Gastrocnemius medialis (tissue), 4 donors: ENCODE results near the gene THSD7B. TPM values are rescaled to one million over a fixed set of nuclear protein-coding genes. Genes with fewer than 3 reads are reported as not detected.

Experiments
- ATAC-seq, 2 donors: fragments of 150-250 bp; one replicate each; pipeline ENCODE4 v1.9.1; 2016
- DNase-seq, 2 donors: peaks; one replicate each; pipeline ENCODE4 v3.0.0-alpha.2; 2019
- H3K27ac ChIP-seq, 4 donors: fragments of 200-600 bp; sonication (generic); 1 replicate in 1 of 4; 2 replicates in 3 of 4; pipeline ENCODE4 v1.5.1; 2016 to 2018; ENCODE audit warnings: mild to moderate bottlenecking in 2 of 4, moderate library complexity in 1 of 4
- H3K27me3 ChIP-seq, 3 donors: fragments of 200-600 bp; sonication (generic) in 2 of 3; 1 replicate in 1 of 3; 2 replicates in 2 of 3; pipeline versions ENCODE4 v1.5.1 to v1.6.0; 2016 to 2019; ENCODE audit warnings: mild to moderate bottlenecking in 1 of 3, moderate library complexity in 1 of 3
- H3K36me3 ChIP-seq, 2 donors: fragments of 200-600 bp; sonication (generic) in 1 of 2; one replicate each; pipeline ENCODE4 v1.5.1; 2017 to 2018
- H3K4me1 ChIP-seq, 2 donors: fragments of 200-600 bp; sonication (generic) in 1 of 2; one replicate each; pipeline ENCODE4 v1.5.1; 2016 to 2017; ENCODE audit warnings: mild to moderate bottlenecking in 2 of 2
- H3K4me3 ChIP-seq, 4 donors: fragments of 200-600 bp; sonication (generic) in 3 of 4; 1 replicate in 1 of 4; 2 replicates in 3 of 4; pipeline ENCODE4 v1.5.1; 2016 to 2019; ENCODE audit warnings: mild to moderate bottlenecking in 2 of 4
- H3K9me3 ChIP-seq, 3 donors: fragments of 200-600 bp; sonication (generic) in 2 of 3; 1 replicate in 1 of 3; 2 replicates in 2 of 3; pipeline ENCODE4 v1.5.1; 2016 to 2019
- CTCF ChIP-seq, 5 experiments: fragments of 450-650 bp in 3 of 5; fragments of 200-600 bp in 2 of 5; sonication (generic) in 2 of 5; IDR thresholded peaks in 4 of 5; conservative IDR thresholded peaks in 1 of 5; 1 replicate in 4 of 5; 2 replicates in 1 of 5; pipeline ENCODE4 v1.5.1; 2016 to 2019; ENCODE audit warnings: antibody characterized with exemption in 5 of 5, mild to moderate bottlenecking in 3 of 5, moderate library complexity in 3 of 5
- POLR2A ChIP-seq, 2 donors: fragments of 450-650 bp; IDR thresholded peaks; one replicate each; pipeline ENCODE4 v1.6.1; 2017; ENCODE audit warnings: antibody characterized with exemption in 2 of 2, mild to moderate bottlenecking in 2 of 2, moderate library complexity in 2 of 2
- in situ Hi-C, 4 donors: fragments of 200-750 bp; cut with MboI; loops; one replicate each; pipeline versions ENCODE4 v1.15.0 to v1.8.0; 2017; ENCODE audit warnings: low sequenced_read_pairs in 4 of 4
- intact Hi-C: fragments of 100-400 bp; cut with DNase I; formaldehyde crosslinking; loops from one replicate; pipeline ENCODE4 v1.15.1; 2023; ENCODE audit warnings: low total_unique reads
- total RNA-seq, 4 donors: library from RNA; depleted of rRNA; stranded (reverse); fragments of >200 nt; gene quantifications; one replicate each; pipeline versions ENCODE4 v1.1.0 to v1.2.3, GENCODE V29; 2016

Gene THSD7B
- total RNA-seq, 4 donors from 2014 or later = not detected

DNA sequence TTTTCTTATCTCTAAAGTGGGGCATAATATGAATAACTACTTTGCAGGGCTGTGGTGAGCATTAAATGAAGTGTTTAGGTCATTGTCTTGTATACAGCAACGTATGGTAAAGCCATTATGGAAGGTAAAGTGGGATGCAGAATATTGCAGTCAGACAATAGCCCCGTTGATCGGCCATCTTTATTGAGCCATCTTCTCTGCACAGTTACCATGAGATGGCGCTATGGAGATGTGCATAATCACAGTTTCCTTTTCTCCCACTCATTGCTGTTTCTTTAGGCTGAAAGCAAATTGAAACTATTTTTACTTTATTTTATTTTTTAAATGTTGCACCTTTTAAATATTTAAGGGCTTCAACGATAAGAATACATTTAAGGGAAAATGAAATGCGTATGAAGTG, 108.9 kb downstream of the THSD7B start:
- Histone ChIP-seq H3K9me3 (no peaks in the 10 kb centered on the region), H3K4me3 (no peak overlapping the region), H3K36me3 (no peaks in the 10 kb centered on the region), H3K27ac (no peak overlapping the region), H3K4me1 (no peaks in the 10 kb centered on the region), H3K27me3 (no peaks in the 10 kb centered on the region)
- DNase-seq = no peak
- ATAC-seq = no peak
- in situ Hi-C loops = no loop called here
- intact Hi-C loops = no loop called here
- no peak for TF ChIP-seq CTCF (IDR thresholded peaks at IDR 0.05 in 4 of 5, conservative IDR thresholded peaks at IDR 0.05 in 1 of 5)

- no peaks in the 10 kb centered on the region for H3K36me3 ChIP-seq
- ATAC-seq (no peak), DNase-seq (no peak)
- in situ Hi-C loops (no loop called here), intact Hi-C loops (no loop called here)
- no peak overlapping the region for H3K4me3 ChIP-seq
- TF ChIP-seq POLR2A (IDR thresholded peaks at IDR 0.05) (no peak), CTCF (IDR thresholded peaks at IDR 0.05 in 4 of 5, conservative IDR thresholded peaks at IDR 0.05 in 1 of 5) (no peak)
- H3K4me1 ChIP-seq = no peaks in the 10 kb centered on the region
- no peaks in the 10 kb centered on the region for H3K27me3 ChIP-seq
- no peak overlapping the region for H3K27ac ChIP-seq
- H3K9me3 ChIP-seq = no peaks in the 10 kb centered on the region
Observed at GRCh38 chr2:136891100-136891499, 125.8 kb downstream of the THSD7B start.

DNA sequence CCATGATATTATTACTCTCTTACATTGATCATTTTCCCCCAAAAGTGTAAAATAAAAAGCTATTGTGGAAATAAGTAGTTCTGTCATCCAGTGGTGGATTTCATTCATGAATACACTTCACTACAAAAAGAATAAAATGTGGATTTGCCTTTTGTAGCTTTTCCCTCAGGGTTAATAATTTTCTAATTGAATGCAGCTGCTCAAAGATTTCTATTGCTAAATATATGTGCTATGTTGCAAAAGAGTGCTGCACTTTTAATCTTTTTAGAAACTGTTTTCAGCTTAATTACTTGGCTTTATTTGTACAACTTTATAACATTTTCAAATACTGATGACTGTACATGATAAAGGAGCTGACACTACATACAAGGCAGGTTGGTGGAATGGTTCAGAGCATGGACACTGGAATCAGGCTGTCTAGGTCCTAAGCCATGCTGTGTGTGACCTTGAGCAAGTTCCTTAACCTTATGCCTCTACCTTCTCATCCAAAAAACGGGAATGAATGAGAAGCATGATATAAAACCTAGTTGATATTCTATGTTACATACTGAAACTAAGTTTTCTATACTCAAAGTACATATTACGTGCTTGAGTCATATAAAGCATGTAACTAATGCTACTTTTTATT, 128.8 kb downstream of the THSD7B start:
- no peaks in the 10 kb centered on the region for H3K36me3 ChIP-seq
- no peak overlapping the region for H3K27ac ChIP-seq
- H3K4me3 ChIP-seq = no peak overlapping the region
- no peak for ATAC-seq
- H3K4me1 ChIP-seq = no peaks in the 10 kb centered on the region
- no peaks in the 10 kb centered on the region for H3K9me3 ChIP-seq
- no peak for TF ChIP-seq CTCF (IDR thresholded peaks at IDR 0.05 in 4 of 5, conservative IDR thresholded peaks at IDR 0.05 in 1 of 5)
- TF ChIP-seq POLR2A (IDR thresholded peaks at IDR 0.05) = no peak
- intact Hi-C loops (no loop called here), in situ Hi-C loops (no loop called here)
- no peak for DNase-seq
- no peaks in the 10 kb centered on the region for H3K27me3 ChIP-seq

DNA sequence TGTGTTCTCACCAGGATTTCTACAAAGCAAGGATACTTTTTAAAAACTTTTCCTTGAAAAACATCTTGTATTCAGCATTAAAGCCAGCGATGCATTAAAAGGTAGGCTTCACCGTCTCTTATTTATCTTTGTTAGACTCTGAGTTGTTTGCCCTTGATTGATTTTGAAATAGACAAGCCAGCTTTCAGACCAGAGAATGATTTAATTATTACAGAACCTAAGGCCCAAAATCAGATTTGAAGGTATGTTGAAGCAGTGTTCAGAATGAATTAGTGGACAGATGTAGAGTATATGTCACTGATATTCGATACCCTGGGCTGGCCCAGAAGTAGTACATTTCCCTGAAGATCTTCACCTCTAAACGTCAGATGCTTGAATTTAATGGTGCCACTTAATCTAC, 136.4 kb downstream of the THSD7B start:
- H3K9me3 ChIP-seq = no peaks in the 10 kb centered on the region
- intact Hi-C loops = no loop called here
- H3K4me3 ChIP-seq = no peak overlapping the region

More for the DNA sequence above, 136.4 kb downstream of the THSD7B start:
- in situ Hi-C loops = no loop called here
- ATAC-seq = no peak
- TF ChIP-seq CTCF (IDR thresholded peaks at IDR 0.05 in 4 of 5, conservative IDR thresholded peaks at IDR 0.05 in 1 of 5) = no peak
- no peak for TF ChIP-seq POLR2A (IDR thresholded peaks at IDR 0.05)
- Histone ChIP-seq H3K27me3 (no peaks in the 10 kb centered on the region), H3K27ac (no peak overlapping the region), H3K4me1 (no peaks in the 10 kb centered on the region), H3K36me3 (no peaks in the 10 kb centered on the region)
- DNase-seq = no peak
